K562 (cell line): Measurements from ENCODE around the gene UNC5B. TPM values are rescaled to one million over a fixed set of nuclear protein-coding genes. Genes with fewer than 3 reads are reported as not detected.
A peak's percentile ranks its signal among the peaks of the same experiment; 100 is the strongest.

Experiments
- CREM ChIP-seq: IDR thresholded peaks from 2 replicates; pipeline ENCODE4 v1.6.1; 2014; ENCODE audit warnings: antibody characterized with exemption, low read depth
- FOXA1 ChIP-seq: fragments of 450-650 bp; IDR thresholded peaks from 2 replicates; pipeline ENCODE4 v1.6.1; 2016; ENCODE audit warnings: mild to moderate bottlenecking, borderline replicate concordance
- MITF ChIP-seq: IDR thresholded peaks from 2 replicates; pipeline ENCODE4 v1.6.1; 2014; ENCODE audit warnings: antibody characterized with exemption
- NBN ChIP-seq: fragments of 450-650 bp; IDR thresholded peaks from 2 replicates; pipeline ENCODE4 v1.6.1; 2016; ENCODE audit warnings: low read depth, mild to moderate bottlenecking
- POLR2G ChIP-seq: fragments of 200-400 bp; formaldehyde crosslinking; IDR thresholded peaks from 2 replicates; pipeline ENCODE4 v1.6.1; 2017; ENCODE audit warnings: low read depth, mild to moderate bottlenecking, antibody characterized with exemption, low read length, moderate library complexity
- PRPF4 ChIP-seq: fragments of 200-400 bp; formaldehyde crosslinking; IDR thresholded peaks from one replicate; pipeline ENCODE4 v1.6.1; 2017; ENCODE audit warnings: low read length, low read depth, mild to moderate bottlenecking; ENCODE audit not compliant: insufficient read depth, poor library complexity, severe bottlenecking
- RREB1 ChIP-seq: fragments of 250-450 bp; sonication (Bioruptor Pico); IDR thresholded peaks from 2 replicates; pipeline ENCODE4 v1.4.0; 2020
- SFPQ ChIP-seq: fragments of 200-400 bp; formaldehyde crosslinking; IDR thresholded peaks from 2 replicates; pipeline ENCODE4 v1.6.1; 2017; ENCODE audit warnings: mild to moderate bottlenecking, low read depth, low read length, moderate library complexity
- TCFL5 ChIP-seq: fragments of 250-450 bp; sonication (Bioruptor Pico); conservative IDR thresholded peaks from 2 replicates; pipeline ENCODE4 v1.6.1; 2021; ENCODE audit warnings: mild to moderate bottlenecking, moderate library complexity, matching md5 sums
- ZBED1 ChIP-seq: IDR thresholded peaks from 2 replicates; pipeline ENCODE4 v1.6.1; 2014
- ZBTB33 ChIP-seq: sonication (generic); formaldehyde crosslinking; IDR thresholded peaks from 2 replicates; pipeline ENCODE4 v1.8.1; 2023; ENCODE audit warnings: mild to moderate bottlenecking, missing genetic modification reagents
- ZNF41 ChIP-seq: fragments of 250-450 bp; sonication (Bioruptor Pico); conservative IDR thresholded peaks from 2 replicates; pipeline ENCODE4 v1.4.0; 2020; ENCODE audit warnings: mild to moderate bottlenecking
- polyA plus RNA-seq, 8 experiments: library from polyadenylated mRNA; depleted of rRNA in 4 of 8; stranded (reverse) in 5 of 8; unstranded in 3 of 8; fragments of >200 nt; fragmentation: Nextera tagmentation in 2 of 8; fragmentation: Illumina TruSeq in 1 of 8; extraction: Ambion mirVana in 2 of 8; extraction: Trizol in 1 of 8; gene quantifications; 2 replicates each; pipeline versions ENCODE4 v1.2.1 to v1.2.3, GENCODE V29; 2011 to 2014; ENCODE audit warnings: inconsistent platforms in 1 of 8, missing spikeins in 1 of 8
- total RNA-seq, 7 experiments: library from RNA; depleted of rRNA in 6 of 7; stranded (reverse); fragments of >200 nt in 6 of 7; fragmentation: Illumina TruSeq in 2 of 7; extraction: Trizol in 2 of 7; gene quantifications; 2 replicates each; pipeline versions ENCODE4 v1.2.1 to v1.2.3, GENCODE V29; 2011 to 2021; ENCODE audit warnings: low replicate concordance in 1 of 7

UNC5B gene
- total and polyA plus RNA-seq, 9 of the 15 experiments (the other 6 are each of a cell fraction or from before 2014, with no cell fraction given): 0.10 to 8.4 (median 2.1) TPM

GRCh38 chr10:71319042-71319799 is 106.9 kb downstream of the UNC5B start, which contains the start of gene SLC29A3 (continued):
- TF ChIP-seq SFPQ (no peak), RREB1 (peak; percentile 32; the same call in 1 of the 2 replicates), PRPF4 (no peak), TCFL5 (CRISPR knock-in tag) (0 out of 2 replicates have a peak, but pooled peaks have one; percentile 17), CREM (peak; percentile 48; the same call in 1 of the 2 replicates), POLR2G (peak; percentile 91), ZBED1 (peak; percentile 62; the same call in 1 of the 2 replicates), ZNF41 (no peak), NBN (peak; percentile 42), MITF (no peak), ZBTB33 (CRISPR knock-in tag) (no peak), FOXA1 (no peak)
